ENCODE data around the gene LRFN5. TPM values are rescaled to one million over a fixed set of nuclear protein-coding genes. Genes with fewer than 3 reads are reported as not detected.
A peak's percentile ranks its signal among the peaks of the same experiment; 100 is the strongest.

Gene LRFN5
- total RNA-seq, 1 donor, result 1.7 TPM

- H3K4me3 ChIP-seq (ENCODE audit: low read depth, low read length), result peak overlapping the region; percentile 64
- peak; percentile 76 for DNase-seq (ENCODE audit: low read depth)
- no peak for TF ChIP-seq CTCF (IDR thresholded peaks at IDR 0.05; ENCODE audit: insufficient read depth, low read depth, low read length)
Observed at GRCh38 chr14:41604721-41605531, 1.8 kb upstream of the LRFN5 start.

GRCh38 chr14:41605550-41606281 is 960 bp upstream of the LRFN5 start:
- DNase-seq (ENCODE audit: low read depth), result peak; percentile 38
- peak overlapping the region; percentile 64 for H3K4me3 ChIP-seq (ENCODE audit: low read depth, low read length)
- no peak for TF ChIP-seq CTCF (IDR thresholded peaks at IDR 0.05; ENCODE audit: insufficient read depth, low read depth, low read length)

- no peak for DNase-seq (ENCODE audit: low read depth)
- H3K4me3 ChIP-seq (ENCODE audit: low read depth, low read length), result peak overlapping the region; percentile 64
- TF ChIP-seq CTCF (IDR thresholded peaks at IDR 0.05; ENCODE audit: insufficient read depth, low read depth, low read length), result no peak
Observed at GRCh38 chr14:41606282-41606531, 469 bp upstream of the LRFN5 start.

GRCh38 chr14:41607304-41607775 is 664 bp downstream of the LRFN5 start:
- DNase-seq (ENCODE audit: low read depth), result peak; percentile 32

GRCh38 chr14:41607966-41608663 is 1.4 kb downstream of the LRFN5 start:
- peak; percentile 10 for DNase-seq (ENCODE audit: low read depth)
- H3K4me3 ChIP-seq (ENCODE audit: low read depth, low read length), result peak overlapping the region; percentile 64
- TF ChIP-seq CTCF (IDR thresholded peaks at IDR 0.05; ENCODE audit: insufficient read depth, low read depth, low read length), result no peak

More at GRCh38 chr14:41607304-41607775, 664 bp downstream of the LRFN5 start:
- peak overlapping the region; percentile 64 for H3K4me3 ChIP-seq (ENCODE audit: low read depth, low read length)
- TF ChIP-seq CTCF (IDR thresholded peaks at IDR 0.05; ENCODE audit: insufficient read depth, low read depth, low read length), result no peak

GRCh38 chr14:41608681-41609390 is 2.2 kb downstream of the LRFN5 start:
- H3K4me3 ChIP-seq (ENCODE audit: low read depth, low read length), result no peak overlapping the region
- no peak for TF ChIP-seq CTCF (IDR thresholded peaks at IDR 0.05; ENCODE audit: insufficient read depth, low read depth, low read length)
- no peak for DNase-seq (ENCODE audit: low read depth)
